GM20000 (cell line): ENCODE data around the gene EIF4A3.

Source experiments
- DNase-seq: peaks from one replicate; pipeline ENCODE4 v3.0.0; 2012; ENCODE audit warnings: low spot score
- CTCF ChIP-seq: IDR thresholded peaks from 2 replicates; pipeline ENCODE4 v1.5.1; 2012; ENCODE audit warnings: mild to moderate bottlenecking, control low read depth; ENCODE audit errors: extremely low read depth, missing control alignments

EIF4A3 gene

DNA sequence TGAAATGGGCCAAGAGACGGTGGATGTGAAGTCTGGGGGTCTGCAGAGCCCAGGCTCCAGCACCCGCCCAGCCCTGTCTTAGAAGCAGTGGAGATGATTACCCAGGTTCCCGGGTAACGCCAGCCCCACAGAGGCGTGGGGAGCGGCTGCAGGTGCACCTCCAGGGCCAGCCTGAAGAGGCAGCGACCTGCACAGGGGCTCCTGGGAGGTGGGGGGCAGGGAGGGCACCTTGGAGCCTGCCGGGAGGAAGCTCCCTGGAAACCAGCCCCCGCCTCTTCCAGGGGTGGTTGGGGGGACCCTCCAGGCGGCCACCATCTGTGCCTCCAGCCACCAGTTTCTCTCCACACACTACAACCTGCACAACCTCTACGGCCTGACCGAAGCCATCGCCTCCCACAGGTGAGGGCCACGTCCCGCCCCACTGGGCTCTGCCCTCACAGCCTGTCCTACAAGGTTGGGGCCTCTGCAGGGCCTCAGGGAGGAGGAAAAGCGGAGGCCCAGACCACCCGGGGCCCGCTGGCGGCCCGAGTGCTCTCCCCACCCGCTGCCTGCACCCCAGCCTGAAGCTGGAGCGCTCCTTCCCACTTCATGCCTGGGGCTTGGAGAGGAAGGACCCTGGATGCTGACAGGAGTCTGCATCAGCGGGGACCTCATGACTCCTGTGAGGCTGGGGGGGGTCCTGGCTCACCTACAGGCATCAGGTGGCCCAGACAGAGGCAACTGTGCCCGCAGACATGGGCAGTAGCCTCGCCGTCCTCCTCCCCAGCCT lies 35.0 kb downstream of the EIF4A3 start:
- TF ChIP-seq CTCF = no peak
- no peak for DNase-seq

DNA sequence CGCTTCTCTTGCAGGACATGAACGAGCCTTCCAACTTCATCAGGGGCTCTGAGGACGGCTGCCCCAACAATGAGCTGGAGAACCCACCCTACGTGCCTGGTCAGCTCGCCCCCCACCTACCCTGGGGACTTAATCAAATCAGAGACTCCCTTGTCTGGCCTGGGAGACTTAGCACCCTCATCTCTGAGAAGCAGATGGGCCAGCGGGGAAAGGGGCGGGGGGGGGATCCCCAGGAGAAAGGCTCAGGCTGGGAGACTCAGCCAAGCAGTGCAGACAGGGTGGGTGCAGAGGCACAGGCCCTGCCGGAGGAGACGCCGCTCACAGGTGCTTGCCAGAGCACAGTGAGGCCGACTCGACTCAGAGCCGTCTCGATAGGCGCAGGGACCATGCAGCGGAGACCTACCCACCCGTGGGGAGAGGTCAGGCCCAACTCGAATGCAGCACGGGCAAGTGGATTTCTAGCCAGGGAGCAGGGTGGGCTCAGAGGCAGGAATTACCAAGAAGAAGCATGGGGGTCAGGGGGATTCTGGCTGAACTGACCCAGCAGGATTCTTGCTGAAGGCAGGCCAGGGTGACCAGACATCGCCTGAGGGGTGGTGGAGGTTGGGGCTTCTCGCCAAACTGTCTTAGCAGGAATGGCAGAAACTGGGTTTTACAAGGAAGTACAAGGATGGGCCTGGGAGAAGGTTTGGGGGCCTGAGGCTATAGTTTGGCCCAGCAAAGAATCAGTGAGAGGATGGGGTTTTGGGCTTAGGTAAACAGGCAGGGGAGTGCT lies 35.8 kb downstream of the EIF4A3 start:
- no peak for TF ChIP-seq CTCF
- DNase-seq = no peak

GRCh38 chr17:80110447-80110812 lies 36.5 kb downstream of the EIF4A3 start:
- DNase-seq = no peak
- TF ChIP-seq CTCF = no peak

GRCh38 chr17:80109713-80110446 lies 37.0 kb downstream of the EIF4A3 start:
- TF ChIP-seq CTCF = no peak
- no peak for DNase-seq

- TF ChIP-seq CTCF = no peak
- no peak for DNase-seq
These were observed 37.8 kb downstream of the EIF4A3 start for GRCh38 chr17:80109066-80109660.

- TF ChIP-seq CTCF = no peak
- no peak for DNase-seq
These were observed 38.6 kb downstream of the EIF4A3 start for GRCh38 chr17:80108036-80108971.
